ENCODE measurements around the gene SND1. TPM values are rescaled to one million over a fixed set of nuclear protein-coding genes. Genes with fewer than 3 reads are reported as not detected.

The SND1 gene
- total and polyA plus RNA-seq, 2 of the 4 experiments (the other 2 are of a cell fraction) = 154 to 294 TPM

- Histone ChIP-seq H3K27ac (ENCODE audit: insufficient read depth, low read length) (no peak overlapping the region), H2BK120ac (ENCODE audit: low read depth, low read length) (no peak overlapping the region), H2BK20ac (ENCODE audit: low read depth, low read length) (no peak overlapping the region), H3K9me3 (ENCODE audit: control insufficient read depth, insufficient read depth, low read length) (no peaks in the 10 kb centered on the region), H3K27me3 (ENCODE audit: control insufficient read depth, insufficient read depth, low read length) (no peaks in the 10 kb centered on the region), H3K79me1 (ENCODE audit: low read depth in 1 of 2, low read length in 2 of 2) (peaks cover 27 to 73% of the 10 kb centered on the region in 2 experiments), H2AK5ac (ENCODE audit: low read depth, low read length) (no peak overlapping the region), H3K9me1 (ENCODE audit: insufficient read depth, low read length) (peaks cover 19% of the 10 kb centered on the region), H3K4me3 (ENCODE audit: insufficient read depth, low read depth, low read length) (no peak overlapping the region), H4K5ac (ENCODE audit: low read depth, low read length) (no peak overlapping the region), H2AK9ac (replicated peaks; ENCODE audit: low read depth, low read length, poor library complexity) (no peak overlapping the region), H2BK15ac (ENCODE audit: low read depth, low read length) (no peak overlapping the region), H3K36me3 (ENCODE audit: control insufficient read depth, insufficient read depth, low read length) (peaks cover 7% of the 10 kb centered on the region; the same call in 1 of the 2 replicates), H3K23ac (ENCODE audit: low read depth, low read length) (no peak overlapping the region), H3K4me1 (ENCODE audit: control insufficient read depth, insufficient read depth, low read length) (peaks cover 5% of the 10 kb centered on the region; the same call in 1 of the 2 replicates), H3K4me2 (ENCODE audit: low read depth, low read length) (no peak overlapping the region), H4K91ac (ENCODE audit: insufficient read depth, low read depth, low read length) (no peak overlapping the region), H3K56ac (ENCODE audit: extremely low read depth, insufficient read depth, low read length) (no peak overlapping the region), H4K20me1 (ENCODE audit: insufficient read depth, low read length) (peaks cover 31% of the 10 kb centered on the region), H3K9ac (ENCODE audit: low read depth, low read length) (no peak overlapping the region), H3K14ac (replicated peaks; ENCODE audit: low read depth, low read length) (no peak overlapping the region), H3K18ac (ENCODE audit: low read depth, low read length) (no peak overlapping the region), H3K4ac (ENCODE audit: low read depth, low read length) (no peak overlapping the region), H4K8ac (ENCODE audit: low read depth in 2 of 2, low read length in 2 of 2) (no peak overlapping the region), H2BK5ac (ENCODE audit: low read depth, low read length, poor library complexity, severe bottlenecking) (no peak overlapping the region), H2AFZ (replicated peaks; ENCODE audit: low read length, poor library complexity) (no peak overlapping the region)
- no TSS peak for BruUV-seq (replicated peaks)
- ATAC-seq (ENCODE audit: low read depth) (no peak), DNase-seq (no peak)
- in situ Hi-C loops (cut with MboI; ENCODE audit: low sequenced_read_pairs) (no loop called here), dilution Hi-C loops (cut with HindIII; ENCODE audit: low sequenced_read_pairs, unreplicated experiment) (no loop called here), intact Hi-C loops (cut with micrococcal nuclease) (no loop called here)
- ChIA-PET POLR2A (ENCODE audit: unreplicated experiment) (no interaction called here), CTCF (no interaction called here)
- TF ChIP-seq NFE2L2 (IDR thresholded peaks at IDR 0.05; ENCODE audit: low read depth, low read length) = no peak
- no peak for TF ChIP-seq MAFK (IDR thresholded peaks at IDR 0.05; ENCODE audit: low read depth, low read length)
- TF ChIP-seq CTCF (conservative IDR thresholded peaks at IDR 0.05; ENCODE audit: low read depth, low read length) = no peak
- no peak for TF ChIP-seq RFX5 (IDR thresholded peaks at IDR 0.05; ENCODE audit: low read depth, low read length)
- TF ChIP-seq MXI1 (IDR thresholded peaks at IDR 0.05; ENCODE audit: borderline replicate concordance, low read depth, low read length) = no peak
- no peak for TF ChIP-seq SMC3 (IDR thresholded peaks at IDR 0.05; ENCODE audit: low read depth, low read length)
- TF ChIP-seq RAD21 (IDR thresholded peaks at IDR 0.05; ENCODE audit: low read length) = no peak
- TF ChIP-seq POLR2A (IDR thresholded peaks at IDR 0.05; ENCODE audit: low read depth, low read length) = no peak
- no peak for TF ChIP-seq MAZ (IDR thresholded peaks at IDR 0.05; ENCODE audit: borderline replicate concordance, low read depth, low read length)
- no peak for TF ChIP-seq FOS (IDR thresholded peaks at IDR 0.05; ENCODE audit: low read depth, low read length)
- no peak for TF ChIP-seq ELK1 (IDR thresholded peaks at IDR 0.05; ENCODE audit: borderline replicate concordance, low read depth, low read length)
- TF ChIP-seq CEBPB (IDR thresholded peaks at IDR 0.05; ENCODE audit: low read depth, low read length) = no peak
- no peak for TF ChIP-seq USF2 (IDR thresholded peaks at IDR 0.05; ENCODE audit: low read depth, low read length)
- no peak for TF ChIP-seq CHD1 (IDR thresholded peaks at IDR 0.05; ENCODE audit: low read depth, low read length)
- no peak for TF ChIP-seq BHLHE40 (IDR thresholded peaks at IDR 0.05; ENCODE audit: low read depth, low read length)
- TF ChIP-seq RCOR1 (IDR thresholded peaks at IDR 0.05; ENCODE audit: insufficient replicate concordance, low read length) = no peak
- 42% methylated on average over 2 of the region's 4 CpGs; no CpG with 5 or more reads in 1 of the 2 experiments for WGBS, 2 experiments (ENCODE audit: extremely low coverage in 2 of 2, insufficient read length in 1 of 2)
These were observed 362.8 kb downstream of the SND1 start for GRCh38 chr7:128014811-128015210.
